HL-60 (cell line): ENCODE data around the gene GNPAT.

ENCODE experiments used
- DNase-seq, 2 experiments: peaks; one replicate each; pipeline ENCODE4 v3.0.0-alpha.2; 2010 to 2020; ENCODE audit warnings: low read depth in 1 of 2, low spot score in 1 of 2
- H3K27ac ChIP-seq: fragments of 250-450 bp; sonication (Bioruptor Pico); replicated peaks from 2 replicates; pipeline ENCODE4 v1.5.1; 2020; ENCODE audit warnings: mild to moderate bottlenecking, moderate library complexity
- H3K27me3 ChIP-seq: fragments of 250-450 bp; sonication (Bioruptor Pico); 2 replicates; pipeline ENCODE4 v1.5.1; 2021; ENCODE audit warnings: mild to moderate bottlenecking, moderate library complexity; ENCODE audit not compliant: insufficient read depth, poor library complexity, severe bottlenecking
- H3K4me3 ChIP-seq: replicated peaks from 2 replicates; pipeline ENCODE4 v1.5.1; 2011; ENCODE audit warnings: mild to moderate bottlenecking, control low read depth, low read length; ENCODE audit not compliant: insufficient read depth
- GABPA ChIP-seq: IDR thresholded peaks from 2 replicates; pipeline ENCODE4 v1.6.1; 2012; ENCODE audit warnings: low read depth
- POLR2AphosphoS5 ChIP-seq: IDR thresholded peaks from 2 replicates; pipeline ENCODE4 v1.6.1; 2012; ENCODE audit warnings: low read depth
- SPI1 ChIP-seq: IDR thresholded peaks from 2 replicates; pipeline ENCODE4 v1.6.1; 2012; ENCODE audit warnings: low read depth, mild to moderate bottlenecking, borderline replicate concordance
- TF ChIP-seq, protein P1 (sequence below): IDR thresholded peaks from one replicate; pipeline ENCODE4 v1.5.1; 2011; ENCODE audit warnings: low read length, control low read depth, inconsistent platforms; ENCODE audit not compliant: insufficient read depth
- TF ChIP-seq, protein P2 (sequence below): IDR thresholded peaks from 2 replicates; pipeline ENCODE4 v1.6.1; 2012; ENCODE audit warnings: low read depth; ENCODE audit not compliant: insufficient replicate concordance

The GNPAT gene

DNA sequence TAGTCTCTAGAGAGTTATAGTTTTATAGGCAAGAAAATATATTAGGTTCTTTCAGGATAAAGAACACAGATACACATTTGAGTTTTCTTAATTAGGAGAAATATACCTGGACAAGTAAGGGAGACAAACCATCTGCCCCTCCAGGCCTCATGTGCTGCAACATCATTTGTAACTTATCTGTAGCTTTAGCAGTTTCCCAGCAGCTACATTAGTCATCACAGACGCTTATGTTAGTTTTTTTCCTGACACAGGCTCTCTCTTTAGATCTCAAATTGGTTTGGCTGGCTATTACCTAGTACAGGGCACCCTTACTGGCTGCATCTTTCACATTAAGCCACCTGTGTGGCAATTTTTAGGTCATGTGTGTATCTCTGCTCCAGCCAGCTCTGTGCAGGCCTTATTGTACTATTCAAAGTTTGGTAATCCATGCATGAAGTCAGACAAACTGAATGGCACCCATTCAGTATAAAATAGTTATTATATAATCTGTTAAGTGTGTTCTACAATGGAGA, 25.9 kb downstream of the GNPAT start:
- no peaks in the 10 kb centered on the region for H3K27me3 ChIP-seq
- H3K27ac ChIP-seq = no peak overlapping the region
- H3K4me3 ChIP-seq = no peak overlapping the region
- no peak for DNase-seq
- TF ChIP-seq, protein P1, sequence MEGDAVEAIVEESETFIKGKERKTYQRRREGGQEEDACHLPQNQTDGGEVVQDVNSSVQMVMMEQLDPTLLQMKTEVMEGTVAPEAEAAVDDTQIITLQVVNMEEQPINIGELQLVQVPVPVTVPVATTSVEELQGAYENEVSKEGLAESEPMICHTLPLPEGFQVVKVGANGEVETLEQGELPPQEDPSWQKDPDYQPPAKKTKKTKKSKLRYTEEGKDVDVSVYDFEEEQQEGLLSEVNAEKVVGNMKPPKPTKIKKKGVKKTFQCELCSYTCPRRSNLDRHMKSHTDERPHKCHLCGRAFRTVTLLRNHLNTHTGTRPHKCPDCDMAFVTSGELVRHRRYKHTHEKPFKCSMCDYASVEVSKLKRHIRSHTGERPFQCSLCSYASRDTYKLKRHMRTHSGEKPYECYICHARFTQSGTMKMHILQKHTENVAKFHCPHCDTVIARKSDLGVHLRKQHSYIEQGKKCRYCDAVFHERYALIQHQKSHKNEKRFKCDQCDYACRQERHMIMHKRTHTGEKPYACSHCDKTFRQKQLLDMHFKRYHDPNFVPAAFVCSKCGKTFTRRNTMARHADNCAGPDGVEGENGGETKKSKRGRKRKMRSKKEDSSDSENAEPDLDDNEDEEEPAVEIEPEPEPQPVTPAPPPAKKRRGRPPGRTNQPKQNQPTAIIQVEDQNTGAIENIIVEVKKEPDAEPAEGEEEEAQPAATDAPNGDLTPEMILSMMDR = no peak
- TF ChIP-seq, protein P2, sequence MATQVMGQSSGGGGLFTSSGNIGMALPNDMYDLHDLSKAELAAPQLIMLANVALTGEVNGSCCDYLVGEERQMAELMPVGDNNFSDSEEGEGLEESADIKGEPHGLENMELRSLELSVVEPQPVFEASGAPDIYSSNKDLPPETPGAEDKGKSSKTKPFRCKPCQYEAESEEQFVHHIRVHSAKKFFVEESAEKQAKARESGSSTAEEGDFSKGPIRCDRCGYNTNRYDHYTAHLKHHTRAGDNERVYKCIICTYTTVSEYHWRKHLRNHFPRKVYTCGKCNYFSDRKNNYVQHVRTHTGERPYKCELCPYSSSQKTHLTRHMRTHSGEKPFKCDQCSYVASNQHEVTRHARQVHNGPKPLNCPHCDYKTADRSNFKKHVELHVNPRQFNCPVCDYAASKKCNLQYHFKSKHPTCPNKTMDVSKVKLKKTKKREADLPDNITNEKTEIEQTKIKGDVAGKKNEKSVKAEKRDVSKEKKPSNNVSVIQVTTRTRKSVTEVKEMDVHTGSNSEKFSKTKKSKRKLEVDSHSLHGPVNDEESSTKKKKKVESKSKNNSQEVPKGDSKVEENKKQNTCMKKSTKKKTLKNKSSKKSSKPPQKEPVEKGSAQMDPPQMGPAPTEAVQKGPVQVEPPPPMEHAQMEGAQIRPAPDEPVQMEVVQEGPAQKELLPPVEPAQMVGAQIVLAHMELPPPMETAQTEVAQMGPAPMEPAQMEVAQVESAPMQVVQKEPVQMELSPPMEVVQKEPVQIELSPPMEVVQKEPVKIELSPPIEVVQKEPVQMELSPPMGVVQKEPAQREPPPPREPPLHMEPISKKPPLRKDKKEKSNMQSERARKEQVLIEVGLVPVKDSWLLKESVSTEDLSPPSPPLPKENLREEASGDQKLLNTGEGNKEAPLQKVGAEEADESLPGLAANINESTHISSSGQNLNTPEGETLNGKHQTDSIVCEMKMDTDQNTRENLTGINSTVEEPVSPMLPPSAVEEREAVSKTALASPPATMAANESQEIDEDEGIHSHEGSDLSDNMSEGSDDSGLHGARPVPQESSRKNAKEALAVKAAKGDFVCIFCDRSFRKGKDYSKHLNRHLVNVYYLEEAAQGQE = no peak
- no peak for TF ChIP-seq SPI1

DNA sequence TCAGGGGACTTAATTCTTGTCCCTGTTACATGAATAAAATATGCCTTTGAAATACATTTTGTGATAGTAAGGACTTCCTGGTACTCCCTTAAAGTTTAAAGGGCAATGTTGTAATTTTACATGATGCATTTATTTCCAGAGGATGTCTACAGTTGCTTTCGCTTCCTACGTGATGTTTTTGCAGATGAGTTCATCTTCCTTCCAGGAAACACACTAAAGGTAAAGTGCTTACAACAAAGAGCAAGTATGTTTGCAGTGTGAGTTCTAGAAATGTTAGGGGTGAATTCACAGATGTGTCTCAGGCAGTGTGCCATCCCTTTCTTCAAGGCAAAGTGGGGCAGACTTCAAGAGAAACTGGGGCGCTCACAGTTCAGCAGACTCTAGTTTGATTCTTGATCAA, 31.2 kb downstream of the GNPAT start:
- Histone ChIP-seq H3K27ac (no peak overlapping the region), H3K4me3 (no peak overlapping the region), H3K27me3 (no peaks in the 10 kb centered on the region)
- TF ChIP-seq, protein P2 = no peak
- no peak for TF ChIP-seq SPI1
- no peak for TF ChIP-seq POLR2AphosphoS5
- no peak for TF ChIP-seq GABPA
- TF ChIP-seq, protein P1 = no peak
- DNase-seq = no peak

DNA sequence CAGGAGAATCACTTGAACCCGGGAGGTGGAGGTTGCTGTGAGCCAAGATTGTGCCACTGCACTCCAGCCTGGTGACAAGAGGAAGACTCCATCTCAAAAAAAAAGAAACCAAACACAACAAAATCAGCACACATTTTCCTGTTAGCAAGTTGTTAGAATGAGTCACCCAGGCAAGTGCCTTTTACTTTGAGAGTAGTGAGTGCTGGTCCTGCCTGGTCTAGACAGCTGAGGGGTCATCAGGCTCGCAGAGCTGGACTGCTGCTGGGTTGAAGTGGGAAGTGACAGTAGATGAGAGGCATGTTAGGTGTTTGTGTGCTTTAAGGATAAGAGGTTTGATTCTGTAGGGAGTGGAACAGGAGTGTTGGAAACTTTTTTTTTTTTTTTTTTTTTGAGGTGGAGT, 31.9 kb downstream of the GNPAT start:
- Histone ChIP-seq H3K27ac (no peak overlapping the region), H3K4me3 (no peak overlapping the region), H3K27me3 (no peaks in the 10 kb centered on the region)
- no peak for TF ChIP-seq SPI1
- TF ChIP-seq, protein P2 = no peak
- no peak for TF ChIP-seq POLR2AphosphoS5
- no peak for TF ChIP-seq GABPA
- TF ChIP-seq, protein P1 = no peak
- DNase-seq = no peak
